ENCODE measurements around the gene SPPL2B.

GRCh38 chr19:2317756-2318155 lies 10.7 kb upstream of the SPPL2B start:
- TF ChIP-seq CTCF (IDR thresholded peaks at IDR 0.05): no peak
- no peak for TF ChIP-seq POLR2A (IDR thresholded peaks at IDR 0.05)

All from suprapubic skin (tissue), 3 donors.